MCF 10A (cell line): ENCODE data around the gene ASB6. TPM values are rescaled to one million over a fixed set of nuclear protein-coding genes. Genes with fewer than 3 reads are reported as not detected.
"Not testable (repeated sequence)": the region's sequence is repeated elsewhere in the genome, so short reads cannot be mapped to it uniquely, and the experiment has no call there.

Experiments
- BruUV-seq: library from RNA; stranded (reverse); fragments of 400-500 nt; replicated peaks from 2 replicates; lab custom pipeline; 2021; lab: Mats Ljungman, UMichigan
- CTCF ChIA-PET: fragments of 300-600 bp; sonication (Branson Sonifier 250); formaldehyde crosslinking; extraction: SDS; loops from one replicate; lab custom pipeline; 2021; ENCODE audit warnings: antibody characterized with exemption, inconsistent platforms; lab: Yijun Ruan, JAX
- POLR2A ChIA-PET: fragments of 300-600, 350-650 bp; sonication (Branson Sonifier 250); formaldehyde crosslinking; extraction: SDS; loops from one replicate; lab custom pipeline; 2020; ENCODE audit warnings: antibody characterized with exemption, inconsistent platforms; lab: Yijun Ruan, JAX
- DNase-seq: peaks from one replicate; pipeline ENCODE4 v3.0.0-alpha.2; 2018; ENCODE audit not compliant: unreplicated experiment
- H3K27ac Mint-ChIP-seq: one replicate; pipeline ENCODE4 v1.8.0; 2022; ENCODE audit warnings: mild to moderate bottlenecking, low read depth, mixed read lengths; ENCODE audit not compliant: unreplicated experiment
- H3K27me3 Mint-ChIP-seq: one replicate; pipeline ENCODE4 v1.8.0; 2022; ENCODE audit warnings: mixed read lengths; ENCODE audit not compliant: insufficient read depth, unreplicated experiment
- H3K36me3 Mint-ChIP-seq: one replicate; pipeline ENCODE4 v1.8.0; 2022; ENCODE audit warnings: mild to moderate bottlenecking, moderate library complexity, mixed read lengths; ENCODE audit not compliant: insufficient read depth, unreplicated experiment
- H3K4me1 Mint-ChIP-seq: one replicate; pipeline ENCODE4 v1.8.0; 2022; ENCODE audit warnings: mixed read lengths; ENCODE audit not compliant: insufficient read depth, unreplicated experiment
- H3K4me3 Mint-ChIP-seq: one replicate; pipeline ENCODE4 v1.8.0; 2022; ENCODE audit warnings: mild to moderate bottlenecking, moderate library complexity, mixed read lengths; ENCODE audit not compliant: unreplicated experiment
- H3K9me3 Mint-ChIP-seq: one replicate; pipeline ENCODE4 v1.8.0; 2022; ENCODE audit warnings: mixed read lengths; ENCODE audit not compliant: unreplicated experiment
- CTCF ChIP-seq: fragments of 200-600 bp; IDR thresholded peaks from one replicate; pipeline ENCODE4 v1.8.0; 2022; ENCODE audit warnings: antibody characterized with exemption, mild to moderate bottlenecking; ENCODE audit not compliant: unreplicated experiment
- intact Hi-C: fragments of 100-400 bp; cut with micrococcal nuclease; formaldehyde crosslinking; loops from 2 replicates; pipeline ENCODE4 v1.14.1; 2022
- total RNA-seq: library from RNA; stranded (reverse); gene quantifications from 2 replicates; pipeline ENCODE4 v1.2.3, GENCODE V29; 2022

Gene ASB6
- total RNA-seq, 1 experiment from 2014 or later: 14.4 TPM

DNA sequence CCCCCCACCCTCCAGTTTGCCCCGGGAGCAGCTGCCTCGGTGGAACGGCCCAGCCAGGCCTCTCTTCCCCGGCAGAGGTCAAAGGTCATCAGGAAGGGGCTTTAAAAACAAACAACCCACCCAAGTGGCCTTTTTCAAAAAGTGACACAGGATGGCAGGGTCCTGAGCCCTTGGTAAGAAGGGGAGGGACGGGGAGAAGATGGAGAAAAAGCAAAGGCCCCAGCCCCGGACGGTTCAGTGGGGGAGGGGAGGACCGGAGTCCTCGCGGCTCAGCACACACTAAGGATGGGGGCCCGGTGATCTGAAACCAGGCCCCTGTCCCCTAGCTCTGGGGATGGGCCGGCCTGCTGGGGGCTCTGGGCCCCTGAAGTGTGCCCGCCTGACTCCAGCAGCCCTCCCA is 24.6 kb upstream of the ASB6 start:
- Mint-ChIP-seq H3K27ac (no peak overlapping the region), H3K27me3 (peaks cover 19% of the 10 kb centered on the region), H3K4me1 (no peaks in the 10 kb centered on the region), H3K9me3 (no peaks in the 10 kb centered on the region), H3K36me3 (no peaks in the 10 kb centered on the region), H3K4me3 (no peak overlapping the region)
- CTCF ChIA-PET: no interaction called here
- intact Hi-C loops: no loop called here
- BruUV-seq: no TSS peak
- DNase-seq: no peak
- no peak for TF ChIP-seq CTCF
- POLR2A ChIA-PET: no interaction called here

- TF ChIP-seq CTCF: no peak
- POLR2A ChIA-PET: no interaction called here
Observed at GRCh38 chr9:129665814-129666520, 24.0 kb upstream of the ASB6 start.

DNA sequence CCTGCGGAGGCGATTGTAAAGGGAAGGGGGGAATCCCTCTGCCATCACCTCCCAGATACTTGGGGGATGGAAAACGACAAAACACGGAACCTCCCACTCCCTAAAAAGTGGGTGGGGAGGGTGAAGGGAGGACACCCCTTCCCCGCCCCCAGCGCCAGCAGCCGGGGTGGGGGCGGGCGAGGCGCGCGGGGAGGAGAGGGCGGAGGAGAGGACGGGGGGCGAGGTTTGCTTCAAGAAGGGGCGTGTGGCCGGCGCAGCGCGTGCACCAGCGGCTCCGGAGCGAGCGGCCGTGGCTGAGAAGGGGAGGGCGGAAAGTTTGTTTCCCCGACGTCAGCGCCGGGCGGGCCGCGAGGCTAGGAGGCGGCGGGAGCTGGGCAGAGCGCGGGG is 23.4 kb upstream of the ASB6 start, which contains the start of gene PRRX2:
Gene PRRX2, plus strand, starts transcription at position 259 of the 387 bp plus-strand sequence. CDS start 221 bp downstream, outside the sequence.
- peak within 1 kb of the TSS; percentile 29 for H3K4me3 Mint-ChIP-seq
- H3K27me3 Mint-ChIP-seq: peaks cover 19% of the 10 kb centered on the region
- no TSS peak for BruUV-seq
- H3K36me3 Mint-ChIP-seq: no peaks in the 10 kb centered on the region
- no peak for DNase-seq
- no peaks in the 10 kb centered on the region for H3K4me1 Mint-ChIP-seq
- intact Hi-C loops: no loop called here
- no peaks in the 10 kb centered on the region for H3K9me3 Mint-ChIP-seq
- TF ChIP-seq CTCF: no peak
- ChIA-PET POLR2A (no interaction called here), CTCF (no interaction called here)
- no peak within 1 kb of the TSS for H3K27ac Mint-ChIP-seq

More at GRCh38 chr9:129665814-129666520, 24.0 kb upstream of the ASB6 start:
- H3K4me3 Mint-ChIP-seq: no peak overlapping the region
- CTCF ChIA-PET: no interaction called here
- DNase-seq: no peak
- H3K27ac Mint-ChIP-seq: no peak overlapping the region
- BruUV-seq: no TSS peak
- peaks cover 19% of the 10 kb centered on the region for H3K27me3 Mint-ChIP-seq
- H3K9me3 Mint-ChIP-seq: no peaks in the 10 kb centered on the region
- H3K36me3 Mint-ChIP-seq: no peaks in the 10 kb centered on the region
- intact Hi-C loops: no loop called here
- H3K4me1 Mint-ChIP-seq: no peaks in the 10 kb centered on the region

GRCh38 chr9:129664746-129665388 is 22.9 kb upstream of the ASB6 start:
- CTCF ChIA-PET: no interaction called here
- H3K4me3 Mint-ChIP-seq: peak overlapping the region; percentile 29
- intact Hi-C loops: no loop called here
- H3K36me3 Mint-ChIP-seq: no peaks in the 10 kb centered on the region
- H3K9me3 Mint-ChIP-seq: no peaks in the 10 kb centered on the region
- H3K4me1 Mint-ChIP-seq: no peaks in the 10 kb centered on the region
- no TSS peak for BruUV-seq
- H3K27me3 Mint-ChIP-seq: peaks cover 19% of the 10 kb centered on the region
- no peak overlapping the region for H3K27ac Mint-ChIP-seq
- POLR2A ChIA-PET: no interaction called here
- TF ChIP-seq CTCF: no peak
- no peak for DNase-seq

DNA sequence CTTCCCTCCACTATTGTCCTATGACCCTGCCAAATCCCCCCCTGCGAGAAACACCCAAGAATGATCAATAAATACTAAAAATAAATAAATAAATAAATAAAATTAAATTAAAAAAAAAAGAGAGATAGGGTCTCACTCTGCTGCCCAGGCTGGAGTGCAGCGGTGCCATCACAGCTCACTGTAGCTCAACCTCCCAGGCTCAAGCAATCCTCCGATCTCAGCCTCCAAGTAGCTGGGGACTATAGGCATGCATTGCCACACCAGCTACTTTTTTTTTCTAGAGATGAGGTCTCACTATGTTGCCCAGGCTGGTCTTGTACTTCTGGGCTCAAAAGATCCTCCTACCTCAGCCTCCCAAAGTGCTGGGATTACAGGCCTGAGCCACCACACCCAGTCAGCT is 20.3 kb upstream of the ASB6 start:
- POLR2A ChIA-PET: interaction anchor here (0.6 kb wide), 1 partner anchor 66 kb away, joined by 3 read pairs; no protein-coding TSS in a partner anchor
- BruUV-seq, H3K27ac Mint-ChIP-seq, intact Hi-C loops, H3K9me3 Mint-ChIP-seq, H3K36me3 Mint-ChIP-seq, H3K4me1 Mint-ChIP-seq, DNase-seq, H3K4me3 Mint-ChIP-seq: not testable (repeated sequence)
- H3K27me3 Mint-ChIP-seq: peaks cover 13% of the 10 kb centered on the region
- CTCF ChIA-PET: interaction anchor here (0.6 to 0.9 kb wide), 3 partner anchors 30 to 342 kb away, joined by 3 to 6 read pairs (median 5); no protein-coding TSS in a partner anchor
